Caco-2 (cell line): ENCODE results near the gene PAXX. TPM values are rescaled to one million over a fixed set of nuclear protein-coding genes. Genes with fewer than 3 reads are reported as not detected.
A peak's percentile ranks its signal among the peaks of the same experiment; 100 is the strongest.

ENCODE experiments used
- BruUV-seq: library from RNA; stranded (reverse); fragments of 400-500 nt; replicated peaks from 2 replicates; lab custom pipeline; 2021; lab: Mats Ljungman, UMichigan
- CTCF ChIA-PET: fragments of 300-600 bp; sonication (Branson Sonifier 250); formaldehyde crosslinking; loops from one replicate; lab custom pipeline; 2022; ENCODE audit warnings: antibody characterized with exemption; lab: Charles Lee
- POLR2A ChIA-PET: fragments of 300-600 bp; sonication (Branson Sonifier 250); formaldehyde crosslinking; loops from one replicate; lab custom pipeline; 2022; ENCODE audit warnings: antibody characterized with exemption; lab: Charles Lee
- DNase-seq, 2 experiments: peaks; one replicate each; pipeline versions ENCODE4 v3.0.0 to v3.0.0-alpha.2; 2020 to 2022
- H3K27me3 ChIP-seq: replicated peaks from 2 replicates; pipeline ENCODE4 v1.6.0; 2011; ENCODE audit warnings: low read length; ENCODE audit not compliant: control insufficient read depth, insufficient read depth
- H3K36me3 ChIP-seq: 2 replicates; pipeline ENCODE4 v1.5.1; 2011; ENCODE audit warnings: low read length; ENCODE audit not compliant: control insufficient read depth, insufficient read depth
- H3K4me1 ChIP-seq: fragments of 250-450 bp; sonication (Bioruptor Pico); 2 replicates; pipeline ENCODE4 v1.5.1; 2020; ENCODE audit warnings: mild to moderate bottlenecking
- H3K4me3 ChIP-seq: 2 replicates; pipeline ENCODE4 v1.5.1; 2011; ENCODE audit warnings: low read depth, mild to moderate bottlenecking, control low read depth, low read length
- H3K9me3 ChIP-seq: fragments of 250-450 bp; sonication (Bioruptor Pico); 2 replicates; pipeline ENCODE4 v1.5.1; 2020; ENCODE audit warnings: mild to moderate bottlenecking, moderate library complexity
- H3K27ac Mint-ChIP-seq: one replicate; pipeline ENCODE4 v1.8.0; 2022; ENCODE audit warnings: mixed read lengths; ENCODE audit not compliant: unreplicated experiment
- H3K27me3 Mint-ChIP-seq: one replicate; pipeline ENCODE4 v1.8.0; 2022; ENCODE audit warnings: mixed read lengths; ENCODE audit not compliant: insufficient read depth, unreplicated experiment
- H3K36me3 Mint-ChIP-seq: one replicate; pipeline ENCODE4 v1.8.0; 2022; ENCODE audit warnings: mild to moderate bottlenecking, mixed read lengths; ENCODE audit not compliant: insufficient read depth, unreplicated experiment
- H3K4me1 Mint-ChIP-seq: one replicate; pipeline ENCODE4 v1.8.0; 2022; ENCODE audit warnings: low read depth, mixed read lengths; ENCODE audit not compliant: unreplicated experiment
- H3K4me3 Mint-ChIP-seq: one replicate; pipeline ENCODE4 v1.8.0; 2022; ENCODE audit warnings: mild to moderate bottlenecking, moderate library complexity, mixed read lengths; ENCODE audit not compliant: unreplicated experiment
- H3K9me3 Mint-ChIP-seq: one replicate; pipeline ENCODE4 v1.8.0; 2022; ENCODE audit warnings: mixed read lengths; ENCODE audit not compliant: unreplicated experiment
- intact Hi-C: fragments of 100-400 bp; cut with micrococcal nuclease; formaldehyde crosslinking; loops from one replicate; pipeline ENCODE4 v1.10.0; 2022; ENCODE audit not compliant: unreplicated experiment
- total RNA-seq: library from RNA; stranded (reverse); gene quantifications from 2 replicates; pipeline ENCODE4 v1.2.3, GENCODE V29; 2022
- TF ChIP-seq, protein P1 (sequence below), 2 experiments: fragments of 200-600 bp in 1 of 2; IDR thresholded peaks; 1 replicate in 1 of 2; 2 replicates in 1 of 2; pipeline versions ENCODE4 v1.5.1 to v1.8.0; 2011 to 2022; ENCODE audit warnings: antibody characterized with exemption in 1 of 2, control low read depth in 1 of 2, inconsistent platforms in 1 of 2, low read depth in 1 of 2, low read length in 1 of 2, mild to moderate bottlenecking in 1 of 2, moderate library complexity in 1 of 2; ENCODE audit not compliant: insufficient read depth in 1 of 2, severe bottlenecking in 1 of 2, unreplicated experiment in 1 of 2

Gene PAXX
- total RNA-seq, 1 experiment from 2014 or later, result 66.2 TPM

DNA sequence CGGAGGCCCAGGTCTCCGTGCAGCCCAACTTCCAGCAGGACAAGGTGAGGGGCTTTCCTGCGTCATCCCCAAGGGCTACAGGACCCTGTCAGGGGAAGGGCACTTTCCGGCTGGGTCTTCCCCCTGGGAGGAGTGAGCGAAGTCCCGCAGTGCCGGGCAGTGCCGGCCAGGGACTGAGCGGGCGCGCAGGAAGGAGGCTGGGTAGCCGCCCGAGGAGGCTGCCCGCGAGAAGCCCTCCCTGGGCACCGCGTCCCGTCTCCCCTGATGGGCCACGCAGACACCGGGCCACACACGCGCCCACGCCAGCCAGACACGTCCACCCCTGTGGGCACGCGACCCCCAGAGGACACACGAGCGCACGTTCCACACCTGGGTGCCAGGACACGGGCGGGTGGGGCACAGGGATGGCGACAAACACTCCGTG, 14.6 kb upstream of the PAXX start:
- no peaks in the 10 kb centered on the region for H3K36me3 Mint-ChIP-seq
- TF ChIP-seq, protein P1, sequence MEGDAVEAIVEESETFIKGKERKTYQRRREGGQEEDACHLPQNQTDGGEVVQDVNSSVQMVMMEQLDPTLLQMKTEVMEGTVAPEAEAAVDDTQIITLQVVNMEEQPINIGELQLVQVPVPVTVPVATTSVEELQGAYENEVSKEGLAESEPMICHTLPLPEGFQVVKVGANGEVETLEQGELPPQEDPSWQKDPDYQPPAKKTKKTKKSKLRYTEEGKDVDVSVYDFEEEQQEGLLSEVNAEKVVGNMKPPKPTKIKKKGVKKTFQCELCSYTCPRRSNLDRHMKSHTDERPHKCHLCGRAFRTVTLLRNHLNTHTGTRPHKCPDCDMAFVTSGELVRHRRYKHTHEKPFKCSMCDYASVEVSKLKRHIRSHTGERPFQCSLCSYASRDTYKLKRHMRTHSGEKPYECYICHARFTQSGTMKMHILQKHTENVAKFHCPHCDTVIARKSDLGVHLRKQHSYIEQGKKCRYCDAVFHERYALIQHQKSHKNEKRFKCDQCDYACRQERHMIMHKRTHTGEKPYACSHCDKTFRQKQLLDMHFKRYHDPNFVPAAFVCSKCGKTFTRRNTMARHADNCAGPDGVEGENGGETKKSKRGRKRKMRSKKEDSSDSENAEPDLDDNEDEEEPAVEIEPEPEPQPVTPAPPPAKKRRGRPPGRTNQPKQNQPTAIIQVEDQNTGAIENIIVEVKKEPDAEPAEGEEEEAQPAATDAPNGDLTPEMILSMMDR (IDR thresholded peaks at IDR 0.05; ENCODE audit: insufficient read depth in 1 of 2, low read depth in 1 of 2, low read length in 1 of 2, severe bottlenecking in 1 of 2, unreplicated experiment in 1 of 2), result no peak
- CTCF ChIA-PET, result interaction anchor here (0.6 kb wide), 1 partner anchor 18 kb away, joined by 7 read pairs; no protein-coding TSS in a partner anchor
- no peak overlapping the region for H3K4me3 Mint-ChIP-seq
- H3K4me1 Mint-ChIP-seq, result no peaks in the 10 kb centered on the region
- H3K36me3 ChIP-seq, result no peaks in the 10 kb centered on the region
- H3K4me1 ChIP-seq, result no peaks in the 10 kb centered on the region
- intact Hi-C loops, result no loop called here
- H3K27me3 ChIP-seq, result no peaks in the 10 kb centered on the region
- H3K9me3 ChIP-seq, result no peaks in the 10 kb centered on the region
- no peaks in the 10 kb centered on the region for H3K9me3 Mint-ChIP-seq
- BruUV-seq, result no TSS peak
- H3K27ac Mint-ChIP-seq, result no peak overlapping the region
- POLR2A ChIA-PET, result no interaction called here
- H3K27me3 Mint-ChIP-seq, result no peaks in the 10 kb centered on the region
- H3K4me3 ChIP-seq, result no peak overlapping the region
- DNase-seq, result no peak

GRCh38 chr9:136978073-136978864, 14.0 kb upstream of the PAXX start:
- Mint-ChIP-seq H3K4me1 (no peaks in the 10 kb centered on the region), H3K27me3 (no peaks in the 10 kb centered on the region), H3K4me3 (no peak overlapping the region), H3K36me3 (no peaks in the 10 kb centered on the region), H3K9me3 (no peaks in the 10 kb centered on the region), H3K27ac (no peak overlapping the region)
- H3K36me3 ChIP-seq, result no peaks in the 10 kb centered on the region
- H3K27me3 ChIP-seq, result no peaks in the 10 kb centered on the region
- intact Hi-C loops, result no loop called here
- no peaks in the 10 kb centered on the region for H3K4me1 ChIP-seq
- DNase-seq, result peak in 1 of 2 experiments; percentile 39
- TF ChIP-seq, protein P1 (IDR thresholded peaks at IDR 0.05; ENCODE audit: insufficient read depth in 1 of 2, low read depth in 1 of 2, low read length in 1 of 2, severe bottlenecking in 1 of 2, unreplicated experiment in 1 of 2), result no peak
- no peaks in the 10 kb centered on the region for H3K9me3 ChIP-seq
- ChIA-PET POLR2A (no interaction called here), CTCF (interaction anchor here (0.6 kb wide), 1 partner anchor 18 kb away, joined by 7 read pairs; no protein-coding TSS in a partner anchor)
- no peak overlapping the region for H3K4me3 ChIP-seq
- BruUV-seq, result no TSS peak

GRCh38 chr9:136978865-136979544, 13.2 kb upstream of the PAXX start:
- ChIA-PET POLR2A (no interaction called here), CTCF (no interaction called here)
- H3K9me3 ChIP-seq, result no peaks in the 10 kb centered on the region
- no peaks in the 10 kb centered on the region for H3K27me3 Mint-ChIP-seq
- no peak for DNase-seq
- H3K4me3 ChIP-seq, result no peak overlapping the region
- intact Hi-C loops, result no loop called here
- H3K36me3 ChIP-seq, result no peaks in the 10 kb centered on the region
- no peak overlapping the region for H3K27ac Mint-ChIP-seq
- H3K4me1 ChIP-seq, result no peaks in the 10 kb centered on the region
- TF ChIP-seq, protein P1 (IDR thresholded peaks at IDR 0.05; ENCODE audit: insufficient read depth in 1 of 2, low read depth in 1 of 2, low read length in 1 of 2, severe bottlenecking in 1 of 2, unreplicated experiment in 1 of 2), result no peak
- H3K36me3 Mint-ChIP-seq, result no peaks in the 10 kb centered on the region
- no peaks in the 10 kb centered on the region for H3K9me3 Mint-ChIP-seq
- H3K4me3 Mint-ChIP-seq, result no peak overlapping the region
- no peaks in the 10 kb centered on the region for H3K27me3 ChIP-seq
- no peaks in the 10 kb centered on the region for H3K4me1 Mint-ChIP-seq
- BruUV-seq, result no TSS peak
